Measurements from ENCODE around the gene WNT10A.

WNT10A gene

GRCh38 chr2:218880102-218880858 lies at the start of gene WNT10A:
Gene WNT10A, plus strand, starts transcription at chr2:218880852. Its CDS starts 144 bp downstream, at chr2:218880996.
- TF ChIP-seq GATA3 (IDR thresholded peaks at IDR 0.05; ENCODE audit: low read depth, low read length): no peak
- TF ChIP-seq GATA2 (IDR thresholded peaks at IDR 0.05; ENCODE audit: low read depth, low read length): no peak

GRCh38 chr2:218831378-218831990 lies 49.2 kb upstream of the WNT10A start, which contains the start of gene PRKAG3:
Gene PRKAG3, minus strand, starts transcription at chr2:218831803.
- no peak for TF ChIP-seq GATA3 (IDR thresholded peaks at IDR 0.05; ENCODE audit: low read depth, low read length)
- TF ChIP-seq GATA2 (IDR thresholded peaks at IDR 0.05; ENCODE audit: low read depth, low read length): no peak

- TF ChIP-seq GATA2 (IDR thresholded peaks at IDR 0.05; ENCODE audit: low read depth, low read length) (no peak), GATA3 (IDR thresholded peaks at IDR 0.05; ENCODE audit: low read depth, low read length) (no peak)
These were observed 48.6 kb upstream of the WNT10A start for GRCh38 chr2:218832081-218832480.

GRCh38 chr2:218832520-218832919 lies 48.1 kb upstream of the WNT10A start:
- no peak for TF ChIP-seq GATA2 (IDR thresholded peaks at IDR 0.05; ENCODE audit: low read depth, low read length)
- no peak for TF ChIP-seq GATA3 (IDR thresholded peaks at IDR 0.05; ENCODE audit: low read depth, low read length)

GRCh38 chr2:218833023-218833609 lies 47.5 kb upstream of the WNT10A start:
- TF ChIP-seq GATA3 (IDR thresholded peaks at IDR 0.05; ENCODE audit: low read depth, low read length): no peak
- no peak for TF ChIP-seq GATA2 (IDR thresholded peaks at IDR 0.05; ENCODE audit: low read depth, low read length)

GRCh38 chr2:218834685-218835084 lies 46.0 kb upstream of the WNT10A start:
- TF ChIP-seq GATA3 (IDR thresholded peaks at IDR 0.05; ENCODE audit: low read depth, low read length): no peak
- TF ChIP-seq GATA2 (IDR thresholded peaks at IDR 0.05; ENCODE audit: low read depth, low read length): no peak

GRCh38 chr2:218837495-218837894 lies 43.2 kb upstream of the WNT10A start:
- TF ChIP-seq GATA3 (IDR thresholded peaks at IDR 0.05; ENCODE audit: low read depth, low read length) (no peak), GATA2 (IDR thresholded peaks at IDR 0.05; ENCODE audit: low read depth, low read length) (no peak)

- TF ChIP-seq GATA3 (IDR thresholded peaks at IDR 0.05; ENCODE audit: low read depth, low read length) (no peak), GATA2 (IDR thresholded peaks at IDR 0.05; ENCODE audit: low read depth, low read length) (no peak)
These were observed 41.2 kb upstream of the WNT10A start for GRCh38 chr2:218839430-218839829.

GRCh38 chr2:218839888-218840287 lies 40.8 kb upstream of the WNT10A start:
- TF ChIP-seq GATA2 (IDR thresholded peaks at IDR 0.05; ENCODE audit: low read depth, low read length) (no peak), GATA3 (IDR thresholded peaks at IDR 0.05; ENCODE audit: low read depth, low read length) (no peak)

GRCh38 chr2:218849721-218850120 lies 30.9 kb upstream of the WNT10A start:
- TF ChIP-seq GATA2 (IDR thresholded peaks at IDR 0.05; ENCODE audit: low read depth, low read length) (no peak), GATA3 (IDR thresholded peaks at IDR 0.05; ENCODE audit: low read depth, low read length) (no peak)

GRCh38 chr2:218850796-218851195 lies 29.9 kb upstream of the WNT10A start:
- TF ChIP-seq GATA3 (IDR thresholded peaks at IDR 0.05; ENCODE audit: low read depth, low read length) (no peak), GATA2 (IDR thresholded peaks at IDR 0.05; ENCODE audit: low read depth, low read length) (no peak)

GRCh38 chr2:218851286-218851685 lies 29.4 kb upstream of the WNT10A start:
- TF ChIP-seq GATA3 (IDR thresholded peaks at IDR 0.05; ENCODE audit: low read depth, low read length) (no peak), GATA2 (IDR thresholded peaks at IDR 0.05; ENCODE audit: low read depth, low read length) (no peak)

GRCh38 chr2:218852911-218853667 lies 27.6 kb upstream of the WNT10A start:
- TF ChIP-seq GATA3 (IDR thresholded peaks at IDR 0.05; ENCODE audit: low read depth, low read length) (no peak), GATA2 (IDR thresholded peaks at IDR 0.05; ENCODE audit: low read depth, low read length) (no peak)

GRCh38 chr2:218853766-218854165 lies 26.9 kb upstream of the WNT10A start:
- TF ChIP-seq GATA3 (IDR thresholded peaks at IDR 0.05; ENCODE audit: low read depth, low read length): no peak

All from SH-SY5Y (cell line).